Activated naive CD8-positive, alpha-beta T cell (primary cell): ENCODE measurements around the gene TCF7L2.
A peak's percentile ranks its signal among the peaks of the same experiment; 100 is the strongest.

Experiments
- H3K27ac Mint-ChIP-seq: one replicate; pipeline ENCODE4 v1.8.0; 2021; ENCODE audit warnings: mixed read lengths
- H3K27me3 Mint-ChIP-seq: one replicate; pipeline ENCODE4 v1.8.0; 2021; ENCODE audit warnings: mixed read lengths
- H3K36me3 Mint-ChIP-seq: one replicate; pipeline ENCODE4 v1.8.0; 2021; ENCODE audit warnings: mixed read lengths
- H3K4me1 Mint-ChIP-seq: one replicate; pipeline ENCODE4 v1.8.0; 2021; ENCODE audit warnings: low read depth, mixed read lengths
- H3K4me3 Mint-ChIP-seq: one replicate; pipeline ENCODE4 v1.8.0; 2021; ENCODE audit warnings: mild to moderate bottlenecking, mixed read lengths
- H3K9me3 Mint-ChIP-seq: one replicate; pipeline ENCODE4 v1.8.0; 2021; ENCODE audit warnings: low read depth, mixed read lengths

The TCF7L2 gene

DNA sequence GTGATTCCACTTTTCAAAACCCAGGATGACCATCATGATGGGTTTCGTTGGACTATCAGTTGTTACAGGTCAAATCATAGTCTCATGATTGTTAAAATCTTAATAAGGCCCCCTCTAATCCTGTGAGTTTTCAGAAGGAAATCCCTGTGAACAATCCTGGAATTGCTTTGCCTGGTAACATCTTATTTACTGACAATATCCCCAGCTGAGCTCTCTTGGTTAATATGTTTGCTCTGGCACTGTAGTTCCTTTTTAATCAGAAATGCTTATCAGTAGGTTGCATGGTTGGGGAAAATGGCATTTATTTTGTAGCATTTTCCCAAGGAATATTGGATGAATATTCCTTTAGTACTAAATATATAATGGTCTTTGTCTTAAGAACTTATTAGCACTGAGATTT lies 163.9 kb downstream of the TCF7L2 start:
- no peak overlapping the region for H3K4me3 Mint-ChIP-seq
- peaks cover 4% of the 10 kb centered on the region for H3K36me3 Mint-ChIP-seq
- H3K9me3 Mint-ChIP-seq: no peaks in the 10 kb centered on the region
- no peaks in the 10 kb centered on the region for H3K27me3 Mint-ChIP-seq
- no peak overlapping the region for H3K27ac Mint-ChIP-seq
- H3K4me1 Mint-ChIP-seq: no peaks in the 10 kb centered on the region

DNA sequence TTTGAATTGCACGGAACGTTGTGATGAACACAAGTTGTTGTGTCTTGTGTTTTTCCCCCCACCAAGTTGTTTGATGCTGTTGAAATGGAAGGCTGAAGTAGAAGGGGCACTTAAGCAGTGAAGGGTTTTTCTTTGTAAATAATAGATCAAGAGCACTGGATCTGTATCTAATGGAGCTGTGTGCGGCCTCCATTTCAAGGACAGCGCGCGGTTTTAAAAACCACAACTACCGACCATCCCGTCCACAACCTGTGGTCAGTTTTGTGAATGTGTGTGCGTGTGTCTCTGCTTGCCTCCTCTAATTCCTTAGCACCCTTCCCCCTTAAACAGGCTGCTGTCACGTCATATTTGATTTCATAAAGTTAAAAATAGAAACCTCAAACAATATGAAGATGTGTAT lies 165.5 kb downstream of the TCF7L2 start:
- no peak overlapping the region for H3K4me3 Mint-ChIP-seq
- peaks cover 9% of the 10 kb centered on the region for H3K36me3 Mint-ChIP-seq
- no peaks in the 10 kb centered on the region for H3K9me3 Mint-ChIP-seq
- H3K27ac Mint-ChIP-seq: no peak overlapping the region
- no peaks in the 10 kb centered on the region for H3K4me1 Mint-ChIP-seq
- peaks cover 7% of the 10 kb centered on the region for H3K27me3 Mint-ChIP-seq

DNA sequence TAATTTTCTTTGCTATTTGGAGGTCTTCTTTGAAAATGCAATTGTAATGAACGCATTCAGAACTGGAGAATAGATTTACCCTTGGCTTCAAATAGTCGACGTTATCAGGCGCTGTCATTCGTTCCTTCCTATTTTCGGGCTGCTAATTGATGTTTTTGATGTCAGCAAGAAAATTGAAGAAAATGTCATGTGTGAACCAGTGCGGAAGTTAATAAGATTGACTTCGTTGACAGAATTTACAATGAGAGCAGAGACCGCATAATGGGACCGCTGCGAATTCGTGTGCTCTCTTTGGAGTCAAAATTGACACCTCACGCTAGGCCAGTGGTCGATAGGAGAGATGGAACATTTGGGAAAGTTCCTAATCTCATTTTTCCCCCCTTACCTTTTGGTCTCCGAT lies 168.8 kb downstream of the TCF7L2 start:
- Mint-ChIP-seq H3K4me1 (no peaks in the 10 kb centered on the region), H3K36me3 (peaks cover 9% of the 10 kb centered on the region), H3K4me3 (no peak overlapping the region), H3K27ac (no peak overlapping the region), H3K9me3 (no peaks in the 10 kb centered on the region), H3K27me3 (peaks cover 14% of the 10 kb centered on the region)

DNA sequence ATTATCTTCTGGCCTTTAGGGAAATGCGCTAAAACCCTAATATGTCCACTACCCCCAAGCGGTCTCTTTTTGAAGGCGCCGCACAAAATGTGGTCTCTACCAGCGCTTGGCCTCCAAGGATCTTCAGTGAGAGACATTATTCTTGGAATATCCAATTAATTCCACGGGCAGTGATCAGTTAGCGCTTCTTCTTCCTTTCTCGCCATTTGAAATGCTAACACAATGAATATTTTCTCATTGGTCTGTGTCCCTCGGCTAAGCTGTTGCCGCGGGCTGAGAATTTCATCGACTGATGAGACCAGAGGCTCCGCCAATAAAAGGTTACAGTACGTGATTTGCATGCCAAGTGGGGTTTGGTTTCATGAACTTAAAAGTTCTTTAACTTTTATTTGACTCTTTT lies 169.8 kb downstream of the TCF7L2 start:
- Mint-ChIP-seq H3K4me1 (no peaks in the 10 kb centered on the region), H3K27ac (no peak overlapping the region), H3K36me3 (peaks cover 9% of the 10 kb centered on the region), H3K4me3 (no peak overlapping the region), H3K9me3 (no peaks in the 10 kb centered on the region), H3K27me3 (peaks cover 16% of the 10 kb centered on the region)

DNA sequence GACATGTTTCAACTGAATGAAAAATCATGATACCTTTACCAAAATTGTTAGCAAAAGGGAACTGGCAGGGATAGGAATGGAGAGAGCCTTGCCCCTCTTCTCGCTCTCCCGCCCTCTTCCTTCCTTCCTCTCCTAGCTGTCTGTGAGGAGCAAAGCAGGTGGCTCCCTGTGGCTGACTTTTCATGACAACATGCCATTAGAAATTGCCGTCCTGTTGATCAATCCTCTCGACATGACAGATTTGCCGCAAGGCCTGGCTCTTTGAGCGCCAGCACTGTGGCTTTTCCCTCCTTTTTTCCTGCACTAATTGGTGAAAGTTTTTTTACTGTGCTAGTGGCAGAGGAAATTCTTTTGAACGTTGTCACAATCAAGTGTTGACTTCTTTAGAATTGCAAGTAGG lies 171.1 kb downstream of the TCF7L2 start:
- no peak overlapping the region for H3K27ac Mint-ChIP-seq
- no peaks in the 10 kb centered on the region for H3K9me3 Mint-ChIP-seq
- no peak overlapping the region for H3K4me3 Mint-ChIP-seq
- H3K4me1 Mint-ChIP-seq: peaks cover 2% of the 10 kb centered on the region
- peaks cover 22% of the 10 kb centered on the region for H3K27me3 Mint-ChIP-seq
- peaks cover 9% of the 10 kb centered on the region for H3K36me3 Mint-ChIP-seq

DNA sequence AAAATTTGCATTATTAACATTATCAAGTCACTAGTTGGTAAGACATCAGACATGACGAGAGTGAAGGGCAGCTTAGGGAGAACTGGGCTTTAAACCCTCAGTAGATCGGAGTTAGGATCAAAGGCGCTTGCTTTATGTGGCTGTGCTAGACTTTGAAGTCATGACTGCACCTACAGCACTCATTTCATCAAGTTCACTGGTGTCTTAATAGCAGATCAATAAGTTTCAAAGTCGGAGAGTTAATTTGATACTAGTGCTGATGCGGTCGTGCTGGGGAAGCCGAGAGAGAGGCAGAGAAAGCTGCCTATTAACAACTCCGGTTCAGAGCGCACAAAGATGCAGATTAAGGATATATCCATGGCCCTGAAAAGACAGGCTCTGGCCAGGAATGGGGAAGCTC lies 172.9 kb downstream of the TCF7L2 start:
- Mint-ChIP-seq H3K4me1 (peaks cover 6% of the 10 kb centered on the region), H3K9me3 (no peaks in the 10 kb centered on the region), H3K27ac (no peak overlapping the region), H3K27me3 (peaks cover 24% of the 10 kb centered on the region), H3K4me3 (no peak overlapping the region), H3K36me3 (peaks cover 9% of the 10 kb centered on the region)

DNA sequence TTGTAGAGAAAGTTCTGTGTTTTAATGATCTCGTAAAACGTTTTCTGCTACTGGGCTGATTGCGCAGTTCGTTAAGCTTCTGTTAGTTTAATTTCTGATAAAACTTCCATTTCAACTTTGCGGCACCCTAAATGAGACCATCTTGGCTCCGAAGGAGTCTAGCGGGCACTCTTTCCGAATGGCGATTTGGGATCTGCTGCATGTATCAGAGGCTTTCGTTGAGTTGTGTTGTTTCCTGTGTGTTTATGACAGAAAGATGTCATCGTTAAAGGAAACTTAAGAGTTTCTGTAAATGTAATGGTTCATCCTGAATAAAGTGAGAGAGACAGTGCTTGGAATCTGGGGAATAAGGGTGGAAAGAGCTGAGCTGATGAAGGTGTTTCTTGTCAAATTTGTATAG lies 174.7 kb downstream of the TCF7L2 start:
- Mint-ChIP-seq H3K36me3 (peaks cover 5% of the 10 kb centered on the region), H3K27ac (no peak overlapping the region), H3K9me3 (no peaks in the 10 kb centered on the region), H3K4me1 (peaks cover 6% of the 10 kb centered on the region), H3K4me3 (no peak overlapping the region), H3K27me3 (peaks cover 26% of the 10 kb centered on the region)

DNA sequence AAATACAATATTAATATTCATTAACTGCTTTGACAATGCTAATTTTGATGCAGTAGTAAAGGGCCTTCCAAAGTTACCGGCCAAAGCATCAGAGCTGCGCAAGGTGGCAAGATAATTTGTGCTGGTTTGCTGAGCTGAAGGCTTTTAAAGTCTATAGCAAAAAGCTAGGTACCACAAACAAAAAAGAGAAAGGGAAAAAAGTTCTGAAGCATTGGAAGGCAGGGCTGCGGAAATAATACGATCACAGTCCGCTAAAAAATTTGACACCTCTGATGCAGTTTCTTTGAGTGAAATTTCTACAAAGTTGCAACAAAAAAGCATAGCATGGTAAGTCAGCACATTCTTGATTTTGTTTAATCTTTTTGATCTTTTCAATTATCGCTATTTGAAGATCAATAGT lies 175.6 kb downstream of the TCF7L2 start:
- H3K27ac Mint-ChIP-seq: no peak overlapping the region
- H3K27me3 Mint-ChIP-seq: peaks cover 19% of the 10 kb centered on the region
- H3K4me3 Mint-ChIP-seq: no peak overlapping the region
- no peaks in the 10 kb centered on the region for H3K36me3 Mint-ChIP-seq
- H3K9me3 Mint-ChIP-seq: no peaks in the 10 kb centered on the region
- H3K4me1 Mint-ChIP-seq: peaks cover 6% of the 10 kb centered on the region

DNA sequence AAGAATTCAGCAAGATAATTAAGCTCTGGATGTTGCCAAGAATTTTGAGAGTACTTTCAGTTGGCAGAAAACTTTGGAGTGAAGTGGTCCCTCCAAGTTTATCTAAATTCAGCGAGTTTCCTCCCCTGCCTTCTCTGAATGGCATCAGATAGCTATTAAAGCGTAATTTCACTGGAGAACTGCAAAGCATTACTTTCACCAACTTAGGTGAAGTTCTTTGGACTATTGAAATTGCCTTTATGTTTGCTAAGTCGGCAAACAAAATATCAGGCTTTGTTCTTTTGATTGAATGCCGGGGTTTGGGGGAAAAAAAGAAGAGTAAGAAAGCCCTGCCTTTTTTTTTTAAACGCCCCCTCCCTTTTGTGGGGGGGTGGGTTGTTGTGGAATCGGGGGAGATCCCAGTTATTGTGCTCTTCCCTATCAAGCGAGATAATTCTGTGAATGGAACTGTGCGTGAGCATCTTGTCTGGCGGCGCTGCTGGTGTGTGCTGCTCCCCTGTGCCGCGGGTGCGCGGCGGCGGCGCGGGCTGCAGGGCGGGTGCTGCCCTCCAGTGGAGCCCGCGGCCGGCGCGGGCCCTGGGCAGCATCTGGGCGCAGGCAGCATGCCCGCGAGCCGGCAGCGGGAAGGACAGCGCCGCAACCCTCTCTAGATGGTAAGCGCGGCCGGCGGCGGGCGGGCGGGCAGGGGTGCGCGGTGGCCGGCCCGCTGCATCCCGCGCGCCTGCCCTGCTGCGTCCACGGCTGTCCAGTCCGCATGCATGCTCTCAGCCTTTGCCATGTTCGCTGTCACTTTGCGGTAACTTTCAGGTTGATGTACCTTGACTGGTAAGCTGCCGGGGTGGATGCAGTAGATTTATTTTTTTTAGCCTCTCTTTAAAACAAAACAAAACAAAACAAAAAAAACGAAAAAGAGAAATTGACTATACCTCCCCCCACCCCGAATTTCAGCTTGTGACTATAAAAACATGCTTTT lies 176.5 kb downstream of the TCF7L2 start:
- Mint-ChIP-seq H3K4me1 (peaks cover 6% of the 10 kb centered on the region), H3K36me3 (no peaks in the 10 kb centered on the region), H3K27me3 (peaks cover 17% of the 10 kb centered on the region), H3K4me3 (peak overlapping the region; percentile 70), H3K9me3 (no peaks in the 10 kb centered on the region), H3K27ac (no peak overlapping the region)

DNA sequence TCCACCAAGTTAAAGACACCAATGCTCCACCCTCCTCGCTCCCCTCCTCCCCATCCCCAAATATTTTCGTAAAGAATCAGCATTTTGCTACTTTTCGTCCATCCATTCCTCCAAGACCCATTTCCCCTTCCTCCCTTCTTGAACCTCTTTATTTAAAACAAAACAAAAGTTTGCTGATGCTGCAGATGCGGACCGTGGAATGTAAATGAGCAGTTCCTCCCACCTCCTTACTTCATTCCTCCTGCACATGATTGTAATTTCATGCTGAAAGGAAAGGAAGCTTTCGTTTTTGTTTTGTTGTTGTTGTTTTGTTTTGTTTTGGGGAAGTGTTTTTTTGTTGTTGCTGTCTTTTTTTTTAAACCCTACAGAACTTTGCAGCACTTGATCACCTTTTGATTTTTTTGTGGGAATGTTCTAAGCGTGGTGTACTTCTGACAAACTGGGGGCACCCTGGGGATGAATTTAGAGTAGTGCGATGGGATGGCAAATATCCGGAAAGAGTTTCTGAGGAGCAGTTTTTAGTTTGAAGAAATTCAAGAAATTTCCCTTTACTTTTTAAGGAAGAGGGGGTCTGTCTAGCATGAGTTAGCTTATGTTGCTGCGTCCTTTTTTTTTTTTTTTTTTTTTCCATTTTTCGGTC lies 177.3 kb downstream of the TCF7L2 start:
- Mint-ChIP-seq H3K4me1 (peaks cover 6% of the 10 kb centered on the region), H3K27ac (no peak overlapping the region), H3K9me3 (no peaks in the 10 kb centered on the region), H3K4me3 (peak overlapping the region; percentile 62), H3K27me3 (peaks cover 17% of the 10 kb centered on the region), H3K36me3 (no peaks in the 10 kb centered on the region)

DNA sequence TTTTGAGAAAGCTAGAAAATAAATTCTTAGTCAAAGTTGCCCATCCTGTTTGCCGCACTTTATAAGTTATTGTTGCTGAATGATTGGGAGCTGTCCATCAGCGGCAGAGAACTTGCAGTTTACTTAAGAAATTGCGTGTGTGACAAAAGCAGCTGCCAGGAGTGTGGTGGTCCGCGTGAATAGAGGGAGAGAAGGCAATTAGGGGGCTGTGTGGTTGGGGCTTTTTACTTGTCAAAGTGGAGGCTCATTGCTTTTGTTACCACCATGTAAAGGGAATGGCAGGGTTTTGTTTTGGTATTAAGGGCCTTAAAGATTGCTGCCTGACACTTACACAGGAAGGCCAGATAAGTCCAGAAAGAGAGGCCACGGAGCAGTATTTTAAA lies 177.8 kb downstream of the TCF7L2 start:
- Mint-ChIP-seq H3K27me3 (peaks cover 17% of the 10 kb centered on the region), H3K4me3 (no peak overlapping the region), H3K4me1 (peaks cover 6% of the 10 kb centered on the region), H3K27ac (no peak overlapping the region), H3K36me3 (no peaks in the 10 kb centered on the region), H3K9me3 (no peaks in the 10 kb centered on the region)

DNA sequence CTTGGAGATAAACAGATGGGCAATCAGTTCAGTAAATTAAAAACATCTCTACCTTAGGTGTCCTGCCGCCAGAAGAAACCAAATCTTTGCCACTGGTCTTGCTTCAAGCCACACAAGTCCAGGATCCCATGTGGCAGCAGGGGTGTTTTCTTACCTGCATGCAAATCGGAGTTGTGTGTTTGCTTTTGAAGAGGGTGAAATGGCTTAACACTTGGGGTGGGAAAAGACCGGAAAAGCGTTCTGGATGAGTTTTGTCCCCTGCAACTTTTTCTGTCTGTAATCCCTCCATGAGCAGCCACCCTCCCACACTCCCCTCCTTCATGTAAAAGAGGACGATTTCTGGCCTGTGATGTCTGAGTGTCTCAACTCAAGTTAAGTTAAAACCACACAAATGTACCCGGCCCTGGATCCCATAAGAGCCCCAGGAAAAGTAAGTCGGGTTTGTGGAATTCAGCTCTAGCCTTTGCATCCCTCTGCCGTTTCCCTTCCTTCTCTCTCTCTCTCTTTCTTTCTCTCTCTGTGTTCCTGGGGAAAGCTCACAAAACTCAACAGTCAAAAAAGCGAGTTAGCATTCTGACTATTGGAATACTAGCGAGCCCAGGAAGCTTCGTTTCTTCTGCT lies 178.5 kb downstream of the TCF7L2 start:
- Mint-ChIP-seq H3K36me3 (no peaks in the 10 kb centered on the region), H3K4me1 (peaks cover 6% of the 10 kb centered on the region), H3K9me3 (no peaks in the 10 kb centered on the region), H3K4me3 (no peak overlapping the region), H3K27me3 (peaks cover 14% of the 10 kb centered on the region), H3K27ac (no peak overlapping the region)

DNA sequence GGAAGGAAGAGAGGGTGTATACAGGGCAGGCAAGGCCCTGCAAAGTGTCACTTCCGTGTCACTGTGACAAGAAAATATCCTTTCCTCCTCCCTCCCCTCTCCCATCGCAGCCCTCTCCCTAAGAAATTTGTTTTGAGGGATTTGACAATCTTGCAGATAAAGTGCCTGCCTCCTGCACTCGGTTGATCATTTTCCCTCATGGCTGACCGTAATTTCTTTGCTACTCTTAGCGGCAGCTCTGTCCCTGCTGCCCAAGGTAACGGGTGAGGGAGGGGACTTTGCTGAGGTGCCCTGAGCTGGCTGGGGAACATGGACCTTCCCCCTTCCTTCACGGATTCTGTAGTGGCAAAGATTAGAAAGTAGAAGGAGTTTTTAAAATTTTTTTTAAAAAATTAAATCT lies 179.1 kb downstream of the TCF7L2 start:
- H3K9me3 Mint-ChIP-seq: no peaks in the 10 kb centered on the region
- H3K4me3 Mint-ChIP-seq: no peak overlapping the region
- peaks cover 6% of the 10 kb centered on the region for H3K4me1 Mint-ChIP-seq
- H3K27me3 Mint-ChIP-seq: peaks cover 11% of the 10 kb centered on the region
- H3K36me3 Mint-ChIP-seq: no peaks in the 10 kb centered on the region
- H3K27ac Mint-ChIP-seq: no peak overlapping the region

DNA sequence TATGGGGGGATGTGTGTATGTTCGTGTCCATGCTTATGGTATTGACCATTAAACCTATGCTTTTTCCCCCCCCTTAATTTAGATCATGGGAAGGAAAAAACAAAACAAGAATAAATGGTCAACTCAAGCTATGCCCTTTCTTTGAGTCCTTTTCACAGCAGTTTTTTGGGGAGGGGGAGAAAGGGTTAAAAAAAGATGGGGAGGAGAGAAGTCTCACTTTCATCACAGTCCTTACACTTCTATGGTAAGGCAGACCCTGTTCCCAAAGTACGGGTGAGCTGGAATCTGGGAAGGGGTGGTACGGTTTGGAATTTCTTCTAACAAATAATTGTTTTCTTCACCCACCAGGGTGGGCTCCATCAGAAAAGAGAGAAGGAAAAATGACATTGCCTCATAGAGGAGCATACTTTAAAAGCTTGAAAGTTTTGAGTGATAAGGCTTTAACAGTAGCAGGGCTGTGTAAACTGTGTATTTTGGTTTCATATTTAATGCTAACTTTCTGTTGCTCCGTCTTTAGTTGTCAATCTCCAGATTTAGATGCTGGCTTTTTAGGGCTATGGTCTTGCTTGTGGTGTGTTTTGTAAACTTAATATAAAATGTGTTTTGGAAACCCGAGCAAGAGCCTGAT lies 180.1 kb downstream of the TCF7L2 start:
- Mint-ChIP-seq H3K4me3 (no peak overlapping the region), H3K4me1 (peaks cover 6% of the 10 kb centered on the region), H3K36me3 (no peaks in the 10 kb centered on the region), H3K9me3 (no peaks in the 10 kb centered on the region), H3K27ac (no peak overlapping the region), H3K27me3 (peaks cover 8% of the 10 kb centered on the region)
